Amniotic stem cell (primary cell): Measurements from ENCODE around the gene SLC22A4.

ENCODE experiments used
- DNase-seq: peaks from one replicate; lab custom pipeline; 2025; lab: John Stamatoyannopoulos, UW

The SLC22A4 gene

DNA sequence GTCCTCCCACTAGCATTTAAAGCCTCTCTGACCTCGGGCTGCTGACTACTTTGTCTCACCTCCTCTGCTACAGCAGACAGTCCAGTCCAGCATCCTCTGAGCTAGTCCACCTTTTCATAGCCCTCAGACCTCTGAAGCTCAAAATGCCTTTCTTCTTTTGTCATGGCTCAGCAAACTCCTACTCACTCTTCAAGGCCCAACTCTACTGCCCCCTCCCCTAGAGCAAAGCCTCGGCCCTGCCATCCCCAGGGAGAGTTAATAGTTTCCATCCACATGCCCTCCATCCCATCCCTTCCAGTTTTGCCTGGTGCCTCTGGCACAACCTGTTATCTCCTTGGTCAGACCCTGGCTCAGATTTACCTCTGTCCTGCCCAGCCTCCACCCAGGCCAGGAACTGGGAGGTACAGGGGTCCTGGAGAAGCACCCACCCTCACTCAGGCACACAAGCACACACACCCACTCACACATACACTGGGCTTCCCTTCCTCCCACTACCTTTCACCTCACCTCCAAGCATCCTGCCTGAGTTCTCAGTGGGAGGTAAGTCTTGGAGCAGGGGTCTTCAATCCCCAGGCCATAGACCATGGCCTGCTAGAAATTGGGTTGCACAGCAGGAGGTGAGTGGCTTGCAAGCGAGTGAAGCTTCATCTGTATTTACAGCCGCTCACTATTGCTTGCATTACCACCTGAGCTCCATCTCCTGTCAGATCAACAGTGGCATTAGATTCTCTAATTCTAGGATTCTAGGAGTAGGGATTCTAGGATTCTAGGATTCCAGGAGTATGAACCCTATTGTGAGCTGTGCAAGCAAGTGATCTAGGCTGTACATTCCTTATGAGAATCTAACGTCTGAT is 18.6 kb upstream of the SLC22A4 start:
- no peak for DNase-seq

- no peak for DNase-seq
These were observed 16.9 kb upstream of the SLC22A4 start for GRCh38 chr5:132277256-132277655.

DNA sequence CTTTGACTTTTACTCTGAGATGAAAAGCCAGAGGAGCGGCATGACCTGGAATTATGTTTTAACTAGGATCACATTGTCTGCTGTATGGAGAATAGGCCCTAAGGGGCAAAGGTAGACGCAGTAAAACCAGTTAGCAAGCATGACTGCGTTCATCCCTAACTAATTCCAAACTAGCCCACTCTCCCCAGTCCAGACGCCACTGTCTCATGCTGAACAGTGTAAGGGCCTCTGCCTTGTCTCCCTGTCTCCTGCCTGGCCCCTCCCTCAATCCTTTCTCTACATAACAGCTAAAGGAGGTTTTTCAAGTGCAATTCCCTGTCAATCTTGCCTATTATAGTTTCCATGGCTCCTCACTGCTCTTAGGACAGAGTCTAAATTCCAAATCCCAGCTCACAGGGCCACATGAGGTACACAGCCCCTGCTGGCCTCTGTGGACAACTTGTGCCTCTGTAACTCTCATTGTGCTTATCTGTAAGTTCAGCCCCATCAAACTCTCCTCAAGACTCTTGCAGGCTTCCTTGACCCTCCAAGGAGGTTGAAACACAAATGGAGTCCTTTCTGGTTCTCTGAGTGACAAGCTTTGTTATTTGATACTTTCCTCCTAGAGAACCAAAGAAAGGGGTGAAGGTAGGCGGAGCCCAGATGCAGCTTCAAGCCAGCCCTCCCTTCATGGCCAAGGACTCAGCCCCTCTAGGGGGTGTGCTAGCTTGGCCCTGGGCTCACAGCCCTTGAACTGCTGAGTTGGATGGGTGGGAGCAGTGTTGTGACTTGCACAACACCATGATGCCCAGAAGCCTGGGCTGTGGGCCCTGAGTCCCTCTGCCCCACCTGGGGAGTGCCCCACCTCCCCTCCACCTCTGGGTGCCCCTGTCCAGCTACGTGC is 16.0 kb upstream of the SLC22A4 start:
- no peak for DNase-seq

GRCh38 chr5:132279801-132280200 is 14.4 kb upstream of the SLC22A4 start:
- DNase-seq, result no peak

DNA sequence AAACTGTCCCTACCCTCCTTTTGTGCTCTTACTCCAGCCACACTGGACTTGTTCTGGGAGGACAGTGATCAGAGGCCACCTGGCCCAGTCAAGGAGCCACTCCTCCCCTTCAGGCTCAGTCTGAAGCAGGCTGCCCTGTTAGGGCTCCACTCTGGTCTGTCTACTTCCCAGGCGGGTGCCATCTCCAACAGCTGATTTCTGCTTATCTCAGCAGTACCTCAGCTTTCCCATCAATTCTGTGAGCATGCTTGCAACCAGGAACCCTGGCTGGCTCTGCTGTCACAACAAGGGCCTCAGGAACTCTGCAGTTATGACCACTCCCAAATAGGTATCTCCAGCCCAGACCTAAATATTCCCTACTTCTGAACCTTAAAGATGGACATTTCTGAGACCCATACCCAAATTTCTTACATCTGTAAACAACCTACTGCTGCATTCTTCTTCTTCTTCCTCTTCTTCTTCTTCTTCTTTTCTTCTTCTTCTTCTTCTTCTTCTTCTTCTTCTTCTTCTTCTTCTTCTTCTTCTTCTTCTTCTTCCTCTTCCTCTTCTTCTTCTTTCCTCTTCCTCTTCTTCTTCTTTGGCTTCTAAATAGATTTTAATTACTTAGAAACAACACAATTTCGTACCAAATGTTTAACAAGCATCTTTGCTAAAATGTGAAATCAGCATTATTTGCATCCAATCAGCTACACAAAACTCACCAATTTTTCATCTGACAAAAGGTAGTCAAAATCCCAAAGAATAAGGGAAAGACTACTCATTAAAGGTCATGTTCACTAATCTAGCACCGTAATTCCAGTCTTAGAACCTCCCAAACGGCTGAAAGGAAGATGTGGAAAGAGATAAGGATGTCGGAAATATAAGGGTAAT is 13.6 kb upstream of the SLC22A4 start:
- no peak for DNase-seq

GRCh38 chr5:132281856-132282614 is 12.2 kb upstream of the SLC22A4 start:
- no peak for DNase-seq

GRCh38 chr5:132283423-132284043 is 10.7 kb upstream of the SLC22A4 start:
- DNase-seq, result no peak

DNA sequence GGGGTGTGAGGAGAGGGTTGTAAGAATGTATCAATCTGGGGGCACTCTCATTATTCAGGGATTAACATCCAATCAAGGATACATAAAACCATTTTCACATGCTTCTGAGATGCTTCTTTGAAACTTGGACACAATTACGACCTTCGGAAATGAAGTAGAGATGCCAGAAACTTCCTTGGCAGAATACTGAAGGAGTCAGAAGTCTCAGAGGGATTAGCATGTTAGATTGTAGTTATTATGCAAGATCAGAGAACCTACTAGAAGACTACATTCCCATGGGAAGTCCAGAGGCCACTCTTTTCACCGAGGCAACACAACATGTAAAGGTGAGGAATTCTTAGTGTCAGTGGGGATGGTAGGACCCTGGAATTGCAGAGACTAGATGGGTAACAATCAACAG is 5.1 kb upstream of the SLC22A4 start:
- no peak for DNase-seq

- DNase-seq, result no peak
These were observed 3.2 kb upstream of the SLC22A4 start for GRCh38 chr5:132291026-132291425.

DNA sequence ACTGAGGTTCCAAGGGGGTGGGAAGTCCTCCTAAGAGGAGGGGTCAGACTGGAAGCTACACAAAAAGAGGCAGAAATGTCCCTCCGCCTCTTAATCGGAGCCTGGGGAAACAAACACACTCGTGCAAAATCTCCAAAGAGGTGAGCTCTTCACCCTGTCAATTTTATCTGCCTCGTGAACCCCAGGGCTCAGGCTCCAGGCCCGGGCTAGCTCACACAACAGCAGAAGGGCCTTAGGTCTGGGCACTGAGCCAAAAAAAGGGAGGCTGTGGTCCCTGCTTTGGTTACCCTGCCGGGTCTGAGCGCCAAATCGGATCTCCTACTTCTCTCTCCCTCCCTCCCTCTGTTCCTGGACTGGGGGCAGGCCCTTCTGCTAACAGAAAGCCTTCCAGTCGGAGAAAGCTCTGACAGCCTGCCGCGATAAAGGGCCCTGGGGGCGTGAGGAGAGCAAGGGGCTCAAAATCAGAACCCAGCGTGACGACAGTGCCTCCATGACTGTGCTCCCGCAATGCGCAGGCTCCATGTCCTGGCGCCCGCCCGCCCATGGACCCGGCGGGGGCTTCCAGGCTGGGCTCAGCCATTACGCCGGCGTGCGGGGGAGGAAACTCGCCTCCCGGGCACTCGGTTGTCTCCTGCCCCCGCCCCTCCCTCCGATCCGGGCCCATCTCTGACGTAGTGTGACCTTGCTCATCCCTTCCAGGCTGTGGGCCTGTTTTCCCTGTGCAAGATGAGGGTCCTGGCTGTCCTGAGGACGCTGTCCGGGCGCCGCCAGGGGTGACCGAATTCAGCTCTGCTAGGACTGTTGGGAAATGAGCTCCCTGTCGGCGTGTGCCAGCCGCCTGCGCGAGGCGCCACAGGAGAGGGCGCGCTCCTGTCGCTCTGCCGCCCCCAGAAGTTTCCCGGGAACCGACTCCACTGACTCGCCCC is 865 bp upstream of the SLC22A4 start:
- peak; percentile 63 for DNase-seq

DNA sequence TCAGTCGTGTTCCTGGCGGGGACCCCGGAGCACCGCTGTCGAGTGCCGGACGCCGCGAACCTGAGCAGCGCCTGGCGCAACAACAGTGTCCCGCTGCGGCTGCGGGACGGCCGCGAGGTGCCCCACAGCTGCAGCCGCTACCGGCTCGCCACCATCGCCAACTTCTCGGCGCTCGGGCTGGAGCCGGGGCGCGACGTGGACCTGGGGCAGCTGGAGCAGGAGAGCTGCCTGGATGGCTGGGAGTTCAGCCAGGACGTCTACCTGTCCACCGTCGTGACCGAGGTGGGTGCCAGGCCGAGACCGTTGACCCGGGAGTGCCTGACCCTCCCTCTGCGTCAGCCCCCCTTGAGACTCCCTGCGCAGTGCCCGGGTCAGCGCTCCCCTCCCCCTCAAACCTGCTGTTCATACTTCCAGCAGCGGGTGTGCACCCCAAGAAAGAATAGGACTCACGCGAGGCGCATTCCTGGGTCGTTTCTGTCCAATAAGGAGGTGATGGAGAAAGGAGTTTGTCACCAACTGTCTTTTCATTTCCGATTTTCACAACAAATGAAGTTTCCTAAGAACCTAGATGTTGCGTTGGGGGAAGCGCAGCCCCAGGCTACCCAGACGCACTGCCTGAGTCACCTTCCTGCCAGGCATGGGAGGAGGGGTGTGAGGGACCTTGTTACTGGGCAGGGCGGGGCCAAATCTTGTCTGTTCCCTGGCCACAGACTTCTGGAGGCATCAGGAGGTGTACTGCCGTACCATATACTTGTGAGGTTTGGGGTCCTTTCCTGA is 722 bp downstream of the SLC22A4 start:
- DNase-seq, result peak; percentile 37

DNA sequence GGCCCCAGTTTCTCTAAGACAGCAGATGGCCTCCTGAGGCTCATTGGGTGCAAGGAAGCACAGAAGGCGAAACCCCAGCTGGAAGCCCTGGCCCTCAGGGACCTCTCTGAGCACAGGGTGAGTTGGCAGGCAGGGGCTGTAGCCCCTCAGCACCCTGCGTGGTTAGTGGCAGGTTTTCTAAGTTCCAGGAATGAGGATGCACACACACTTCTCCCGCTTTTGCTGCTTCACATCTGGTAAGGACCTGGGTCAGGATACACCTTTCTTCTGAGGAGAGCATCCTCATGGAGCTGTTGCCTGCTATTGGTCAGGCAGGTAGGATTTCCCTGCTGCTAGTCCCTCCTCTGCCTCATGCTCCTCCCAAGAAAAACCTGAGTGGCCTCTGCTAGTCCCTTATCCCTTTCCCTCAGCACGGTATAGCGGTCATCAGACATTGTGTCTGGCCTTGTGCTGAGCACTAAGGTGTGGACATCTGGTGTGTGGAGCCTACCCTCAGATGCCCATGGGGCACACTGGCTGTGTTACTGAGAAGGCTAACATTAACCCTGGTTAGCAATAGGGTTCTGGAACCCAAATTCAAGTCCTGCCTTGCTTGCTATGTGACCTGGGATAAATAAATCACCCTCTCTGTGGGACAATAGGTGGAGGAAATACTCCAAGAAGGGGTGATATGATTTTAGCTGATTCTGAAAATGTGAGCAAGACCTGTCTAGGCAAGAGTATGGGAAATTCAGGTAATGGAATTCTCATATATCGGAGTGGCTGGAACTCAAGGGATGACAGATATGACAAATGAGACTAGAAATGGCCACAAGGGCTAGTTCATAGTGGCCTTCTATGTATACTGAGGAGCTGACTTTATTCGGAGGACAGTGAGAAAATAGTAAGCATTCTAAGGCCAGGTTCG is 1.6 kb downstream of the SLC22A4 start:
- DNase-seq, result no peak

GRCh38 chr5:132296412-132297016 is 2.3 kb downstream of the SLC22A4 start:
- no peak for DNase-seq

DNA sequence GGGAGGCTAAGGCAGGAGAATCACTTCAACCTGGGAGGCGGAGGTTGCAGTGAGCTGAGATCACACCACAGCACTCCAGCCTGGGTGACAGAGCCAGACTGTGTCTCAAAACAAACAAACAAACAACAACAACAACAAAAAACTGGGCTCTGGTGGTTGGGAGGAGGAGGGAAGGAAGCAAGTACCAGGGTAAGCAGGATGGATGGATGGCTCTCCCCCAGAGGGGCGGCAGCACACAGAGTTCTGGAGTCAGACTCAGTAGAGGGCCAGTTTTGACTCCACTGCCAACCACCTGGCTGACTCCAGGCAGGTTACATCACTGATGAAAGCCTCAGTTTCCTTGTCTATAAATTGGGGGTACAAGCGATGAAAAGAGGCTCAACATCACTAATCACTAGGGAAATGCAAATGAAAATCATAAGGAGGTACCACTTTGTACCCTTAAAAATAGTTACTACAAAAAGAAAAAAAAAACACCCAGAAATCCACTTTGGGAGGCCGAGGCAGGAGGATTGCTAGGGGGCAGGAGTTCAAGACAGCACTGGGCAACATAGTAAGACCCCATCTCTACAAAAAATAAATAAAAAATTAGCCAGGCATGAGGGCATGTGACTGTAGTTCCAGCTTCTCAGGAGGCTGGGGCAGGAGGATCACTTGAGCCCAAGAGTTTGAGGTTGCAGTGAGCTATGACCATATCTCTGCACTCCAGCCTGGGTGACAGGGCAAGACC is 3.2 kb downstream of the SLC22A4 start:
- DNase-seq, result no peak

DNA sequence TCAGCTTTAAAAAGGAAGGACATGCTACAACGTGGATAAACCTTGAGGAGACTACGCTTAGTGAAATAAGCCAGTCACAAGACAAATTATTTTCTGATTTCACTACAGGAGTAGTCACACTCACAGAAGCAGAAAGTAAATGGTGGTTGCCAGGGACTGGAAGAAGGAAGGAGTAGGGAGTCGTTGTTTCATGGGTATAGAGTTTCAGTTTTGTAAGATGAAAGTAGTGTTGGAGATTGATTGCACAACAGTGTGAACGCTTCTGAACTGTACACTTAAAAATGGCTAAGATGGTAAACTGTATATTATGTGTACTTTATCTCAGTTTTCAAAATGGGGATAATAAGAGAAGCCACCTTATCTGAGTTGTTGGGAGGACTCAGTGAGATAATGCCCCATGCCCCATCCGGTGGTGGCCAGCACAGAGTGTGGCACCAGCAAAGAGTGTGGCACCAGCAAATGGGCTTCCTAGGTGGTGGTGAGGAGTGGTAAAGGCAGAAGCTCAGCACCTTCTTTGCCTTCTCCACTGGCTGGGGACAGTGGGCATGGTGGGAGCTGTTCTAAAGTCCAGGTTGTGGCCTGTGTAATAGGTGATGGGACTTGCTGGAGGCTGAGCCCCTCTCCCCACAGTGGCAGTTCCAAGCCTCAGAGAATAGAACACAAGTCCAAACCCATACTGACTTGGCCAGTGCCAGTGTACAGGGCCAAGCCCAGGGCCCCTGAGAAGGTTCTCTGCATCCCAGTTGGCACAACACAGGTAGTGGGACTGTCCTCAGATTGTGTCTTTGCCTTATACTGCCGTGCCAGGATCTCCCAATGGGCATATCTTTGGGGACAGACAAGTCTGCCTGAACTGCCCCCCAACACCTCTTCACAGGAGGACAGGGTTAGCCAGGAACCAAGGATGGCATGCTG is 4.4 kb downstream of the SLC22A4 start:
- DNase-seq, result no peak

GRCh38 chr5:132299917-132300316 is 5.7 kb downstream of the SLC22A4 start:
- DNase-seq, result no peak
